GM18861 (cell line): ENCODE measurements around the gene CHI3L2.

Experiments used
- ATAC-seq: cut with Tn5 transposase; IDR thresholded peaks from one replicate; pipeline ENCODE4 v1.9.1; 2021; ENCODE audit not compliant: unreplicated experiment

CHI3L2 gene, protein sequence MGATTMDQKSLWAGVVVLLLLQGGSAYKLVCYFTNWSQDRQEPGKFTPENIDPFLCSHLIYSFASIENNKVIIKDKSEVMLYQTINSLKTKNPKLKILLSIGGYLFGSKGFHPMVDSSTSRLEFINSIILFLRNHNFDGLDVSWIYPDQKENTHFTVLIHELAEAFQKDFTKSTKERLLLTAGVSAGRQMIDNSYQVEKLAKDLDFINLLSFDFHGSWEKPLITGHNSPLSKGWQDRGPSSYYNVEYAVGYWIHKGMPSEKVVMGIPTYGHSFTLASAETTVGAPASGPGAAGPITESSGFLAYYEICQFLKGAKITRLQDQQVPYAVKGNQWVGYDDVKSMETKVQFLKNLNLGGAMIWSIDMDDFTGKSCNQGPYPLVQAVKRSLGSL

DNA sequence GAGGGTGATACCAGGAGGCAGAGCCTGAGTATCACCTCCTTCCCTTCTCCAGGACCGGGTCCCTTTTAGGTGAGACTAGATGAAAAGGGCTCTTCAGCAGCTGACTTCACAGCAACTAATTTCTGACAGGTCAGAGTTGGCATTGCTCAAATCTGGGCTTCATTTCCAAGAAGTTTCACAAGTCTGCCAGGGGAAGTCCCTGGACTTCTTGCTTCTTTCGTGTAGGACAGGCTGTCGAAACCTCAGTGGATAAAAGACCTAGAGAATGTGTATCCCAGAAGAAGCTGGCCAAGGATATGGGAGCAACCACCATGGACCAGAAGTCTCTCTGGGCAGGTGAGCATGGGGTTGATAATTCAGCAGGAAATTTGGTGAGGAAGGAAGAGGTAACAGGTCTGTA is at the start of gene CHI3L2:
Gene CHI3L2, plus strand, starts transcription at position 280 of the 400 bp plus-strand sequence. Its CDS starts 17 bp downstream, at position 297.
- ATAC-seq, result no peak

DNA sequence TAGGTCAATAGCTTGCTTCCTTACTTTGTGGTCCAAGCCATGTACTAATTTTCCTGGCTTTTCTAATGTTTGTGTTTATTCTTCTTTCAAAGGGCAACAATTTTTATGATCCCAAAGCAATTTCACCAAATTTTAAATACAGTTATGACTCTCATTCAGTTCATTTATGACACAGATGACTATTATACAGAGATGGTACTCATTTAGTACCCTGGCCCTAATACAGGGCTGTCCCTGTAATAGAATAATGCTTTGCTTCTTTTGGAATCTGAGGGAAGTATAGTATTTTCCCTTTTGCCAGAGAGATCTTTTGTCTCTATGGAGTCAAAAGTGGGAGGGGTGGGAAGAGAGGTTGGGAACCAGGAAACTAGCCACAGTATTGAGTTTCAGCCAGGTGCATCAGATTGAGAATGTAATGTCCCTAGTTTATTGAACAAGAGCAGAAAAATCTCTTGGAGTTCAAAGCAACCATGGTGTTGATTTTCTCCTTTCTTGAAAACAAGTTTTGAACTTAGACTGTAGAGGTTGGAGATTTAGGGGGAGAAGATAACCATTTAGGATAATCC is 47.5 kb upstream of the CHI3L2 start:
- ATAC-seq, result no peak

- ATAC-seq, result no peak
These were observed 45.5 kb upstream of the CHI3L2 start for GRCh38 chr1:111182052-111182451.

GRCh38 chr1:111183308-111184069 is 44.0 kb upstream of the CHI3L2 start:
- ATAC-seq, result no peak

DNA sequence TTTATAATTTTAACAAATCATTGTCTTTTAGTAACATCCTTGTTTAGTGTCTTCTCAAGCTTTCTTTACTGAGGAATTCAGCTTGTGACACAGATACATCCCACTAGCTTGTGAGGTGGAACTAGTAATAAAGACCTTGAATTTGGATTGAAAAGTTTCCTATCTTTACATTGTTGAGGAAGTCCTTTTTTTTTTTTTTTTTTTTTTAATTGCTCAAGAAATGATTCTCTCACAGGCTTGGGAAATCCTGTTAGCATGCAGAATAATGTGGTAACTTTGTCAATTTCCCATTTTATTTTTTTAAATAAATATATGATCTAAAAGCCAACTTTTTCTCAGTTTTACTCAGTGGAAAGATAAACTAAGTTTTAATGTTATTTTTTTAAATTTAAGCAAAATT is 42.9 kb upstream of the CHI3L2 start:
- no peak for ATAC-seq

DNA sequence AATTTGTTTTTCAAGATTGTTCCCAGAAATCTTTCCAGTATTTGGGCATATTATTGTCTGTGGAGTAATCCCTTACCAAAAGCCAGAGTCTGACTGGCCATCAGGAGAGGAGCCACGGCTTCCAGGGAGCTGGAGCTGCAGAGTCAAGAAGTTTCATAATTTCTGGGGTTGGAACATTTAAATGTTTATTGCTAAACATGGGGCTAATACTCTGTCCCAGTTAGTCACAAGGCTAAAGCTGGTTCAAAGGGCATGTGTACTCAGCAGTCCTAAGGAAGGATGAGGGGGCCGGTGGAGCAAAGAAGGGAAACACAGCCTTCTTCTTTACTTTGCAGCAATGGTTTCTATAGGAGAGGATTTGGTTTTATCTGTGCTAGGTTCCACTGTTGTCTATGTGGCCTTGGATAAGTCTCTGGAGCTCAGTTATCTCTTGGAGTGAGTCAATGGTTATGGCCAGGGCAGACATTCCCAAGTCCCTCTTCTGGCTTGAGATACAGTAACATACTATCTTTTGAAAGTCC is 36.5 kb upstream of the CHI3L2 start:
- ATAC-seq, result no peak

DNA sequence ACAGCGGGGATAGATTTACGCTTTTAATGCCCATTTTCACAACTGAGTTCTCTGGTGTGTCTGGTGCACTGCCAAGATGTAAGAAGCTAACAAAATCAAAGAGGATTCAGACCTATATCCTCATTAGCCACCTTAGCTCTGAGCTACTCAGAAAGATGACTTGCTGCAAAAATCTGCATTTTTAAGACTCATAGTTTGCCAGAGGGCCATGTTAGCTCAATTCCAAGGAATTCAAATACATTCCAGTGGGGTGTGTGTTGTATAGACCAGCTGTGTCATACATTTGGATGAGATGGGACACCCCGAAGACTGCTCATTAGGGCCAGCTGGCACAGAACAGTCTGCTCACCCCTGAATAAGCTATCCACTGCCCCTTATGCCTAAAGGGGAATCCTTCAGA is 36.0 kb upstream of the CHI3L2 start:
- no peak for ATAC-seq

DNA sequence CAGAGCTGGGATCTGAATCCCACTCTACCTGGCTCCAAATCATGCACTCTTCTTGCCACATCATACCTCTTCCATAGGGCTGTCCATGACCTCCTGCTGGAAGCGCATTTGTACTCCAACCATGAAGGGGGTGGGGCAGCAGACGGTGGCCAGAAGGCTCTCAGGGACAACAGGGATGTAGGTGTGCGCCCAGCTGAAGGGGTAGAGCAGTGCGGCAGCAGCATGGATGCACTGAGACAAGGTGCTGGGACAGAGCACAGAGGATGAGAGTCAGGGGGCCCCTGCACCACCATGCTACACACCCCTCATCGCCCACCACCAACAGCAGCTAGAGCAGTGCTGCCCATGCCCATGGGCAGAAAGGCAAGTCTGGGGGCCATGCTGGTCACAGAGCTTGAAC is 35.4 kb upstream of the CHI3L2 start:
- no peak for ATAC-seq

DNA sequence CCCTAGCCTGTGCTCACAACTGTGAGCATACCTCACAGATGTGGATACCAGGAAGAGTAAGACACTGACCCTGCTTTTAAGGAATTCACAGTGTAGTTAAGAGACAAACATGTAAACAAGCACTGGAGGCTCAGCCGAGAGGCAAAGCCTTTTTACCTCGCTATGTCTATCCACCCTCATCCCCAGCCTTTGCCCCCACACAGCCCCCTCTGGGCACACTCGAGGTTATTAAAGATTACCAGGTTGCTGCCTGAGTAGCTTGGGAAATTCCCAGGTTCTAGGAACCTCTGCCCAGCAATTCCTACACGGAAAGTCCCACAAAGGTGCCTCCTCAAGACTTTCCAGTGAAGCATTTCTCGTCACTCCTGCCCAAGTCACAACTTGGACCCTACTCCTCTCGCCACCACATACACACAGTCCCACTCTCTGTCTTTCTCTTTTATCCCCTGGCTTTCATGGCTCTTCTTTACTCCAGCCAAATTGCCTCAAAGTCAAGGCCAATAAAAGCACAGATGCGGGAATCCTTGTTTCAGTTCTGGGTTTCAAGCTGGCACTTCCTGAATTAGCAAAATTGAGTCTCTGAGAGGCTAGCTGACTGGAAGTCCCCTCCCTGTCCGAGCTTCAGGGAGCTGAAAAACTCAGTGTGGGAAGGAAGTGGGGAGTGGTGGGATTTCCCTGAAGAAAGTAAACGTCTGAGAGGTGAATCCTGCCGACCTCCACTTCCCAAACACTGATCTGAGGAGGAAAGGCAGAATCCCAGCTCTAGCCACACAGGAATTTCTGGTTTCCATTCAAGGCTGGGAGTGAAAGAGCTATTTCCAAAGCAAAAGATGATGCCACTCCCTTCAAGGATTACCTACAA is 34.6 kb upstream of the CHI3L2 start:
- peak; percentile 41 for ATAC-seq

- ATAC-seq, result no peak
These were observed 33.6 kb upstream of the CHI3L2 start for GRCh38 chr1:111193712-111194480.

DNA sequence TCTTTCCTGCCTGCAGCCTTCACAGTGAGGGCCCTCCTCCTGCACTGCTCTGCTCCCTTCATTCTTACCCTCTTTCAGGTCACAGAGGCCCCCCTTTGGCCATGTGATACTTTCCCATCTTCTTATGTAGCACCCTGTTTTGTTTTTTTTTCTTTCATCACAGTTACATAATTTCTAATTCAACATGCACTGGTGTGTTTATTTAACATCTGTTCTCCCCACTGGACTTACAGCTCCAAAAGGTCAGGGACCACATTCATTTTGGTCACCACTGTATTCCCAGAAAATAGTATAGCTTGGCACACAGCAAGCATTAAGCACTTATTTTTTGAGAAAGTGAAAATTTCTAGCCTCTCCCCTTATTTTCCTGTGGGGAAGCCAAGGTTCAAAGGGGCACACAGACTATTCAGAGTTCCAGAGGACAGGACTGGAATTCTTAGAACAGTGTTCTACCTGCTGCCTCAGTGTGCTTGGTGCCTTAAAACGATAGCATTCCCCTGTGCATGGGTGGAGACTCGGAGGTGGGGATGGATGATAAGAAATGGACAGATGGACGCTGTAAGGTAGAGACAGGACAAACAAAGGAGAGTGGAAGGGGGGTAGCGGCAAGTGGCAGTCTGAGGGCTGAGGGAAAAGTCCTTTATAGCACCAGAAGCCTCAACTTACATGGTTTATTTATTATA is 32.4 kb upstream of the CHI3L2 start:
- no peak for ATAC-seq

- no peak for ATAC-seq
These were observed 31.3 kb upstream of the CHI3L2 start for GRCh38 chr1:111196213-111196612.

DNA sequence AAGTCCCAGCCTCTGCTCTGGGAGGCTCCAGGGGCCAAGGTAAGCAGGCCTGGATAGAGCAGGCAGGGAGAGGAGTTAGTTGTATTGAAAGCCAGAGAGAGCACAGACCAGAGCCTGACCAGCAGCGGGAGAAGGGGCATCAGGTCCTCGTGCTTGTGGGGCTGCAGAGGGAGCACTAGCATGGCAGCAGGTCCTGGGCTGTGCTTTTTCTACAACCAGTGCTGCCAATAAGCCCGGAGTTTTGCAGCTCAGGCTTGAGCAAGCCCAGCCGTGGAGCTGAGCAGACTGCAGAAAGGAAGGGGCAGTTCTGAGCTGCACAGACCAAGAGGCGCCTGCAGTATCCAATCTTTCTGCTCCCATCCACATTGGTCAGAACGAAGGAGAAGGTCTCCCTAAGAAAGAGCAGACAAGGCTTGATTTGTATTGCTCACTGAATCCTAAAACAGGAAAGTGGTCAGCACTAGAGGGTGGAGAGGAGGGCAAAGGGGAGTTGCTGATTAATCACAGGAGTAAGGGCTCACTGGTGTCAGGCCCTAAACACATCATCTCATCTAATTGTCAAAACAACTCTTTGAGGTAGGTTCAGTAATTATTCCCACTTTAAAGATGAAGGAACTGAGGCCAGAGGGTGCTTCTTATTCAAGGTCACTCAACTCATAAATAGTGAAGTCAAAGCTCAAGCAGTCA is 29.8 kb upstream of the CHI3L2 start:
- no peak for ATAC-seq

DNA sequence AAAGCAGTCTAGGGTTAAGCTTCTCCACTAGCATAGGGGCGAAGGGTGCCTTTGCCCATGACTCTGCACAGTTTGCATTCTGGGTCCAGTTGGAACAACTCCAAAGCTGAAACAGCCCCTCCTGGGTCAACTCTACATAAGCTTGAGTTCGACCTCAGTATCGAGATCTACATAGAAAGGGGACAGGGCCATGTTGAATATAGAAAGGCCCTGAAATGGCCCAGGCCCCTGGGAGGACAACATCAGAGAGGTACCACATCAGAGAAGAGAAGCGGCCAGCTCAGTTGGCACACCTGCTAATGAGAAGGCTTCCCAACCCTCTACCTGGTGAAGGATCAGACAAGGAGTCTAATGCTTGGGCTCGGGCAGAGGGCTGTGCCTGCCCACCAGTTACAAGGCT is 28.7 kb upstream of the CHI3L2 start:
- ATAC-seq, result no peak

DNA sequence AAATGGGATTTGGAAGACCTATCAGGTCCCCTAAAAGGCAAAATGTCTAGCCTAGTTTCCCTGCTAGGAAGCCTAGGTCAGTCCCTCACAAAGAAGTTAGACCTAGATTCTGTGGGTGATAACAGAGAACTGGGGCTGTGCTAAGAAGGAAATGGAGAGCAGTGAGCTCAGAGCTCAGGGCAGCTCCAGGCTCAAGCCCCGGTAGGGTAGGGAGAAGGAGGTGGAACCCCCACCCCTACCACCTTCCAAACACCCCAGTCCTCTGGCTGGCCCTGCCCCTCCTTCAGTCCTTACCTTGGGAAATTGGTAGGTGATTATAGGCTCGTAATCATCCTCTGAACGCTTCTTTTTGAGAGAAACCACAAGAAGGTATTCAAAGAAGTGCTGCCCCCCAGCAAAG is 28.2 kb upstream of the CHI3L2 start:
- no peak for ATAC-seq

- ATAC-seq, result no peak
These were observed 27.4 kb upstream of the CHI3L2 start, which contains the start of gene DENND2D for GRCh38 chr1:111199881-111200801. DENND2D (minus strand) TSS chr1:111200646; CDS start chr1:111200459, 187 bp downstream.

DNA sequence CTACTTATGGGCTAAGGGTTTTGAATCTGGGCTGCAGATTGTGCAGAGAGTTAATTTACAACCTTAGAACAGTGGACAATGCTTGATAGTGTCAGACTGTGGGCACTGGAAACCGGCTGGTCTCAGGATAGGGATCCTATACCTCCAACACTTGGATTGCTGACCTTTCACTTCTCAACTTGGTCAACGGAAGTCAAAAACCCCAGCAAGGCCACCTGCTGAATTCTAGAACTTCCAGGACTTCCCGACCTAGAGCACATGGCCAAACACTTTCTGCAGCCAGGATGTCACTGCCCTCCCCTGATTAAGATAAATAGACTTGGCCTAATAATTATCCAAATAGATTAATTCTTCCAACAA is 26.7 kb upstream of the CHI3L2 start:
- ATAC-seq, result no peak
